ENCODE measurements around the gene HPRT1.

DNA sequence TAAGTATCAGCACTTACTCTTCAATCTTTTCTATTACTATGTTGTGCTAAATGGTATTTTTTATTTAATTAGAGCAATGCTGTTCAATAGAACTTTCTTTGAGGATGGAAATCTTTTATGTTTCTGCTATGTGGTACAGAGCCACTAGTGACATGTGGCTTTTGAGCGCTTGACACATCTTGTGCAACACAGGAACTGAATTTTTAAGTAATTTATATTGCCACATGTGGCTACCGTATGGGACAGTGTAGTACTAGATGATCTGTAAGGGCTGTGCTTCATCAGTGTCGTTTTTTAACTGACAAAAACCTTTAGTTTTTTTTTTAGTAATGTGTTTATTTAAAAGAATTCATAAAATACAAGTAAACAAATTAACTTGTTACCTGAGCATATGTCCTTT is 22.4 kb downstream of the HPRT1 start:
- TF ChIP-seq CTCF (IDR thresholded peaks at IDR 0.05; ENCODE audit: poor library complexity): no peak
- no peak for TF ChIP-seq EZH2phosphoT487 (IDR thresholded peaks at IDR 0.05; ENCODE audit: low read depth, severe bottlenecking, unreplicated experiment)
